Naive B cell (primary cell): ENCODE data around the gene ARAP1. TPM values are rescaled to one million over a fixed set of nuclear protein-coding genes. Genes with fewer than 3 reads are reported as not detected.

Experiments used
- ATAC-seq, 2 donors: fragments of 150-1000 bp; cut with Tn5 transposase; 2 replicates each; pipeline ENCODE4 v1.10.0; 2021; ENCODE audit warnings: low read depth in 2 of 2, mild to moderate bottlenecking in 2 of 2, moderate library complexity in 2 of 2
- DNase-seq: peaks from one replicate; pipeline ENCODE4 v3.0.0; 2022
- H3K27ac Mint-ChIP-seq, 6 donors: one replicate each; pipeline ENCODE4 v1.8.0; 2020 to 2022; ENCODE audit warnings: mild to moderate bottlenecking in 6 of 6, mixed read lengths in 6 of 6, moderate library complexity in 5 of 6, inconsistent platforms in 2 of 6
- H3K27me3 Mint-ChIP-seq, 3 donors: one replicate each; pipeline ENCODE4 v1.8.0; 2021 to 2022; ENCODE audit warnings: mixed read lengths in 3 of 3, mild to moderate bottlenecking in 1 of 3
- H3K36me3 Mint-ChIP-seq, 2 donors: one replicate each; pipeline ENCODE4 v1.8.0; 2020 to 2022; ENCODE audit warnings: mixed read lengths in 2 of 2, inconsistent platforms in 1 of 2, mild to moderate bottlenecking in 1 of 2
- H3K4me1 Mint-ChIP-seq, 3 donors: one replicate each; pipeline ENCODE4 v1.8.0; 2020 to 2022; ENCODE audit warnings: mixed read lengths in 3 of 3, inconsistent platforms in 1 of 3, mild to moderate bottlenecking in 1 of 3, moderate library complexity in 1 of 3
- H3K4me3 Mint-ChIP-seq, 8 donors: one replicate each; pipeline ENCODE4 v1.8.0; 2020 to 2022; ENCODE audit warnings: mild to moderate bottlenecking in 8 of 8, mixed read lengths in 8 of 8, moderate library complexity in 8 of 8, inconsistent platforms in 2 of 8
- H3K9me3 Mint-ChIP-seq, 7 donors: one replicate each; pipeline ENCODE4 v1.8.0; 2020 to 2022; ENCODE audit warnings: mixed read lengths in 7 of 7, mild to moderate bottlenecking in 5 of 7, inconsistent platforms in 2 of 7, moderate library complexity in 1 of 7
- polyA plus RNA-seq, 6 donors: library from polyadenylated mRNA; unstranded; fragments of 300-500 nt; fragmentation: Illumina TruSeq; gene quantifications; one replicate each; pipeline ENCODE4 v1.2.3, GENCODE V29; 2021; ENCODE audit warnings: low read depth in 6 of 6

ARAP1 gene
- polyA plus RNA-seq, 6 donors from 2014 or later: 3.3 to 30.2 (median 14.0) TPM

DNA sequence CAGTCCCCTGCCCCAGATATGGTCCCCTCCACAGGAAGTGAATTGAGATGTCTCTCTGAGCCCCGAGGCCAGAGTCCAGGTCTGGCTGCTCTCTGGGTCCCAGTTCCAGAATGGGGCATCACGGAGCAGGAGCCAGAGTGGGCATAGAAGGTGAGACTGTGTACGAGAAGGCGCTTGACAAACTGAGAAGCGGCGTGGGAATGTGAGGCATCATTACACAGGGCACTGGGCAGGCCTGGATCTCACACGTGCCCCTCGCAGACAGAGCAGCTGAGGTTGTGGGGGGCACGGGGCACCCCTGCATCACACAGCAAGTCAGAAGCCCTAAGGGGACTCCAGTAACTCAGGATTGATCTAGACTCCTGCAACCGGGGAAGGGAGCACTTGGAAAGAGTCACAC lies 32.5 kb upstream of the ARAP1 start:
- peak overlapping the region in 3 of 6 donors; percentile 31 to 72 (median 42) for H3K27ac Mint-ChIP-seq
- H3K36me3 Mint-ChIP-seq: no peaks in the 10 kb centered on the region
- no peaks in the 10 kb centered on the region for H3K27me3 Mint-ChIP-seq
- H3K9me3 Mint-ChIP-seq: no peaks in the 10 kb centered on the region
- no peak overlapping the region for H3K4me3 Mint-ChIP-seq
- H3K4me1 Mint-ChIP-seq: peaks cover 30 to 63% (median 53%) of the 10 kb centered on the region in 3 donors
- no peak for ATAC-seq
- DNase-seq: no peak

DNA sequence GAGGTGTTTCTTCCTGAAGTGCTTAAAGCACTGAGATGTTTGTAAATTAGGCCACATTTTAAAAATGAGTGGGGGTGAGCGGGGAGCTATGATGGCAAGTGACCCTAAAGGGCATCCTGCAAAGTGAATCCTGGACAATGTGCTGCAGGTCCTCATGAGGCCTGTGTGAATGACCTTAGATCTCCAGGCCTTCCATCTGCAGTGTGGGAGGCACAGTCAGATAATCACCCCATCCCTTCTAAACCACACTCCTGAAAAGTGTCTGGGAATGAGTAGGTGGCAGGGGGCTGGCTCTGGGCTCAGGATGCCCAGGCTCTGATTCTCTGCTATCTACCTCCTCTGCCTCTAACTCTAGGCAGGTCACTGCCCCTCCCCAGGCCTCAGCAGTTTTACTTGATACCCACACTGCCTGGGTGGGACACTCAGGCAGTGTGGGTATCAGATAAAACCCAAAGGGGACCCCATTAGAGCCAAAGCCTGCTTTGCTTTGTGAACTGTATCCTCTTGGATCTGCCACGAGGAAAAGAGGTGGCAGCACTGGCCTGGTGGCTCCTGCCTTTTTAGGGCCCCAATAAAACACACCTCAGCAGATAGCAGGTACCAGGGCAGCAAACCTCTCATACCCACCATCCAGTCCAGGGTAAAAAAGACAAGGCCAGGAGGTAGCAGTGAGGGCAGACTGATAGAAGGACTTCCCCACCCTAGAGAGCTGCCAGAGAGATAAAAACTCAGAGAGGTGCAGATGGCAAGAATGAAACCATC lies 31.1 kb upstream of the ARAP1 start:
- Mint-ChIP-seq H3K36me3 (no peaks in the 10 kb centered on the region), H3K27me3 (no peaks in the 10 kb centered on the region), H3K27ac (peak overlapping the region in 2 of 6 donors; percentile 38 to 72), H3K9me3 (no peaks in the 10 kb centered on the region), H3K4me3 (peak overlapping the region; percentile 70 to 90 (median 82)), H3K4me1 (peaks cover 33 to 68% (median 55%) of the 10 kb centered on the region in 3 donors)
- DNase-seq (no peak), ATAC-seq (no peak)

DNA sequence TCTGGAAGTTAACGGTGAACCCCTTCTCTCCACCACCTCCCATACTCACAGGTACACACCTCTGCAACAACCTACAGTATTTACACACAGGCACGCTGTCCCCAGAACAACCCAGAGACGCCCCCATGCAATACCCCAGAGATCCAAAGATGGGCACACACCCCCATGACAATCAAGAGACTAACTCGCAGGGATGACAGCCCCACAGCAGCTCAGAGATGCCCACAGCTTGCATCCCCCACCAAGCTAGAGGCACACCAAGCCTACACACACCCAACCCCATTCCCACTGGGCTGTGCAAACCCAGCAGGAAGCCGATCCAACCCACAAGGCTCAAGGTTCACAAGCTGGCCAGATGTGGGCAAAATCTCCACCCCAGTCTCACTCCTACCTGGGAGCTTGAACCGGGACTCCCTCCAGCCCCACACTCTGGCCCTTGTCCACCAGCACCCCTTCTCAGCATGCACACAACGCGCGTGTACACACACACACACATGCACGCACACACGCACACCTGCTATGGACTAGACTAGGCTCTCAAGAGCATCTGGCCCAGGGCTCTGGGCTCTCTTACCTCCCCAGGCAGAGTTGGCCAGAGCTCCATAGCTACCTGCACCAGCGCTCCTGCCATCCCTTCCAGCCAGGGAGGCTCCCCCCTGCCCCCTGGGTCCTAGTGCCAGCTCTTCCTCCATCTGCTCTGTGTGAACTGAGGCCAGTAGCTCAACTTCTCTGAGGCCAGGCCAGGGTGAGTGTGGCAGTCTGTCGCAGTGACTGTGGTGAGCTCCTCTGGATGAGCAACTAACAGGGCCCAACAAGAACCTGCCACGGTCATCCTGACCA lies 30.1 kb upstream of the ARAP1 start:
- no peaks in the 10 kb centered on the region for H3K36me3 Mint-ChIP-seq
- H3K27me3 Mint-ChIP-seq: no peaks in the 10 kb centered on the region
- peak overlapping the region; percentile 72 to 97 (median 82) for H3K27ac Mint-ChIP-seq

DNA sequence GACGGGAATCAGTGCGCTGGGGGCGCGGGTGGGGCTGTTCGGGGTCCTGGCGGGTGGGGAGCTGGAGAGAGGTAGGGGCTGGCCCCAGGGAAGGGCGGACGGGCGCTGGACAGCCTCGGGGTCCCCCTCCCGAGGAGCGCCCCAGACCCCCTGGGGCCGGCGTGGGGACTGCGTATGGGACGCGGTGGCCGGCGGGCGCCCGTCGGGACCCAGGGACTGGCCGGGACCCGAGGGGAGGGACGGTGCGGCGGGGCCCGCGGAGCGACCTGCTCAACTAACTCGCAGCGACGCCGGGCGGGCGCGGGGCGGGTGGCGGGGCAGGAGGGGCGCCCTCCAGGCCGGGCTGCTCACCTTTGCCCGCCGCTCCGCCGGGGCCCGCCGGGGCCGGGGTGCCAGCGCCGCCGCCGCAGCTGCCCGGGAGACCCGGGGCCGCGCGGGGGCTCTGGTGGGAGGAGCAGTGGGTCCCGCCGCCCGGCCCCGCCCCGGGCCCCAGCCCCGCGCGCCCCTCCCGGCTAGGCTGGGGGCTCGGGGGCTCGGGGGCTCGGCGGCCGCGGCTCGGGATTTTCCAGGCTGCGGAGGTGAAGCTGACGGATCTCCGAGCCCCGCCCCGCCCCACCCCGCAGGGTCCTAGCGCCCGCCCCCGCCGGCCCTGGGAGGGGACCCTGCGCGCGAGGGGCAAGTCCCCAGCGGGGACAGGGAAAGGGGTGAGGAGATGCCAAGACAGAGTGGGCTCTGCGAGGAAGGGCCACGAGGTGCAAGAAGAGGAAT lies 29.3 kb upstream of the ARAP1 start:
- peaks cover 24 to 68% (median 50%) of the 10 kb centered on the region in 3 donors for H3K4me1 Mint-ChIP-seq
- no peaks in the 10 kb centered on the region for H3K36me3 Mint-ChIP-seq
- H3K4me3 Mint-ChIP-seq: peak overlapping the region; percentile 80 to 91 (median 85)
- H3K27me3 Mint-ChIP-seq: no peaks in the 10 kb centered on the region
- ATAC-seq: peak; percentile 82 to 84
- H3K9me3 Mint-ChIP-seq: no peaks in the 10 kb centered on the region
- peak overlapping the region in 5 of 6 donors; percentile 72 to 97 (median 75) for H3K27ac Mint-ChIP-seq
- DNase-seq: peak; percentile 55

More for the DNA sequence above, 30.1 kb upstream of the ARAP1 start:
- ATAC-seq: peak; percentile 31 to 32
- DNase-seq: no peak
- Mint-ChIP-seq H3K4me1 (peaks cover 28 to 68% (median 52%) of the 10 kb centered on the region in 3 donors), H3K4me3 (peak overlapping the region; percentile 70 to 90 (median 85)), H3K9me3 (no peaks in the 10 kb centered on the region)

DNA sequence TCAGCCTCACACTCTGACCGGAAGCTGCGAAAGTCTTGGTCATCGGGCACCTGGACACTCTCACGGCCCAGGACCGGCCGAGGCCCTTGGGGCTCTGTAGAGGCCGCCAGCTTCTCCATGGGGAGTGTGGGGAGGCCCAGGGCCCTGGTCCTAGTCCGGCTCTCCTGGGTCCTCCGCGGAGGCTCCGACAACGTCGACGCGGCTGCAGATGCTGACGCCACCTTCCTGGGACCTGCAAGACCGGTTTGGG lies 28.8 kb upstream of the ARAP1 start:
- Mint-ChIP-seq H3K27me3 (no peaks in the 10 kb centered on the region), H3K27ac (peak overlapping the region in 2 of 6 donors; percentile 31 to 57), H3K4me1 (peaks cover 24 to 73% (median 51%) of the 10 kb centered on the region in 3 donors), H3K36me3 (no peaks in the 10 kb centered on the region), H3K4me3 (peak overlapping the region; percentile 49 to 91 (median 83)), H3K9me3 (no peaks in the 10 kb centered on the region)
- DNase-seq (no peak), ATAC-seq (no peak)

DNA sequence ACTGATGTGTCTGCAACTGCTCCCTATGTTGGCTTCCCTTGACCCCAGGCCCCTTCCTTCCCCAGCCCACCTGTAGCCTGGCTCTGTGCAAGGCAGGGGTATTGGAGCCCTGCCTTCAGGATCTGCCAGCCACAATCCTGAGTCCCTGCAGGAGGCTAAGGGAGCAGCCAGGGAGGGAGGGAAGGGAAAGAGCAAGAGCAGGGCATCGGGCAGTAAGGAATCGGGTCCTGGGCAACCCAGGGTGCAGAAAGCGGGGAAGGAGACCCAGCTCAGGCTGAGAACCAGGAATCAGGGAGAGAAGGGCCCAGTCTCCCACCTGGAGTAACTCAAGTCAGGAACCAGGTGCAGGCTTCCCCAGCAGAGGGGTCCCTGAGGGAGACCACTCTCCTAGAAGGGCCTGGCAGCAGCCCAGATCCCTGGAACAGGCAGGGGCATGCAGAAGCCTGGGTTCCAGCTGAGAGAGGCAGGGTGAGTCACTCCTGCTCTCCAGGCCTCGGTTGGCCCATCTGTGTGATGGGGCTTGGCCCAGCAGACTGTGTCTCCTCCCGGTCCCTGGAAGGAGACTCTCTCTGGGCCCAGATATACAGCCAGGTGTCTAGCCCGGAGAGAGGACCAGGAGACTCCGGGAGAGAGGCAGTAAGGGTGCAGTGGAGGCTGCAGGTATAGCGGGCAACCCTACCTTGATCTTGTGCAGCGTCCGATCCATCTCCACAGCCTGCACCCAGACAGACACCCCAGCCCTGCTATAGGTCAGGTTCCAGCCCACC lies 28.3 kb upstream of the ARAP1 start:
- Mint-ChIP-seq H3K4me3 (peak overlapping the region; percentile 49 to 91 (median 83)), H3K27ac (peak overlapping the region in 2 of 6 donors; percentile 31 to 57), H3K4me1 (peaks cover 24 to 77% (median 51%) of the 10 kb centered on the region in 3 donors), H3K27me3 (no peaks in the 10 kb centered on the region), H3K36me3 (no peaks in the 10 kb centered on the region), H3K9me3 (no peaks in the 10 kb centered on the region)
- DNase-seq (no peak), ATAC-seq (no peak)

DNA sequence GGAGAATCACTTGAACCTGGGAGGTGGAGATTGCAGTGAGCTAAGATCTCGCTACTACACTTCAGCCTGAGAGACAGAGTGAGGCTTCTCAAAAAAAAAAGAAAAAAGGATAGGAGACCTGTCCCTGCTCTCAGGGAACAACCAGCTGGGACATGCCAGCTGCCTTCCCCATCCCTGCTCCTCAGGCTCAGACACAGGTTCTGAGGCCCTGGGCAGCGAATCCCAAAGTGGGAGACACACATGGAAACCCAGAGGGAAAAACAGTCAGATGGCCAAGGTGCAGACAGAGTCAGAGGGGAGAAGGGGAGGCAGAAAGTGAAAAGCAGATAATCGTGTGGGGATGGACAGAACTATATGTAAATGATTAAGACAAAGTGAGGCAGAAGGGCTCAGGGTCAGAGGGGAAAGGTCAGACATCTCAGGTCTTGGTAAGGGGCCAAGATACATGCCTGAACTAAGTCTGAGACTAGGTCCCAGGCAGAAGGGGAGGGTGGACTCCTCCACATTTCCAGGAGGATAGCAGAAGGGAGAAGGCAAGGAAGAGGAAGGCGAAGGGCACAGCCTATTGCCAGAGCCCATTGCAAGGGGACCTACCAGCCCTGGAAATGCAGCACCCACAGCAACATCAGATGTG lies 27.4 kb upstream of the ARAP1 start:
- H3K4me1 Mint-ChIP-seq: peaks cover 28 to 78% (median 59%) of the 10 kb centered on the region in 3 donors
- ATAC-seq (no peak), DNase-seq (no peak)
- peak overlapping the region; percentile 23 to 91 (median 83) for H3K4me3 Mint-ChIP-seq
- H3K27me3 Mint-ChIP-seq: no peaks in the 10 kb centered on the region
- H3K9me3 Mint-ChIP-seq: no peaks in the 10 kb centered on the region
- peak overlapping the region in 5 of 6 donors; percentile 6 to 94 (median 77) for H3K27ac Mint-ChIP-seq
- H3K36me3 Mint-ChIP-seq: no peaks in the 10 kb centered on the region

DNA sequence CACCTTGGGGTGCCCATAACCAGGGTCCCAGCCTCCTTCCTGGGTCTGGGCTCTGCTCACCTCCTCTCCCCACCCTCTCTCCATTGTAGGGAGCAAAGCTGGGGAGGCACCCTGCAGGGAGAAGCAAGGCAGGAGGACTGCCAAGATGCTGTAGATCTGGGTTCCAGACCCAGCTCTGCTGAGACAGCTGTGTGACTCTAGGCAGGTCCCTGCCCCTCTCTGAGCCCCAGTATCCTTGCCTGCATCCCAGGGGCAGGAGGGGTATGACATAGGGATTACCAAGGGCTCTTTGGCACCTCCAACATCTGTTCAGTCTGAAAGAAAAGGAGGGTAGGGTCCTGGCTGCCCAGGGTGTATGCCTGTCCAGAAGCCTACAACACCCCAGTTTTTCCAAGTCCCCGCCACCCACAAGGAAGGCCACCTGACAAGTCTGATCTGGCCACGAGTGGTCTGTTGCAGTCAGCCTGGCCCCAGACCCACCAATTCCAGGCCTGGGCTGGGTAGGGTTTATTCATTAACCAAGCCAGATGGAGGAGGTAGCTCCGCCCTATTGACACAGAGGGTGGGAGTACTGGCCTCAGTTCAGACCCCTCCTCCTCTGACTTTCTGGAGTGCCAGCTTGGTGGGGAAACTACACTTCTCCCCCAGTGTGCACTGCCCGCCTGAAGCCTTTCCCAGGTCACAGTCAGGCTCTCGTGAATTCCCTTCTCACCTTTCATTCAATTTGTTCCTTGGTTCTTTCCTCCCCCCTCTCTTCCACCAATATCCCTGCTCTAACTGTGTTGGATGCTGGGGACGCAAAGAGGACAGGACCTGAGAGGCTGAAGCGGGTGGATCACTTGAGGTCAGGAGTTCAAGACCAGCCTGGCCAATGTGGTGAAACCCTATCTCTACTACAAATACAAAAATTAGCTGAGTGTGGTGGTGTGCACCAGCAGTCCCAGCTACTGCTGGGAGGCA lies 26.6 kb upstream of the ARAP1 start:
- Mint-ChIP-seq H3K36me3 (no peaks in the 10 kb centered on the region), H3K4me3 (peak overlapping the region in 4 of 8 donors; percentile 57 to 91 (median 83)), H3K9me3 (no peaks in the 10 kb centered on the region), H3K4me1 (peaks cover 31 to 79% (median 63%) of the 10 kb centered on the region in 3 donors), H3K27me3 (no peaks in the 10 kb centered on the region), H3K27ac (peak overlapping the region in 1 of 6 donors; percentile 6)
- no peak for DNase-seq
- no peak for ATAC-seq

DNA sequence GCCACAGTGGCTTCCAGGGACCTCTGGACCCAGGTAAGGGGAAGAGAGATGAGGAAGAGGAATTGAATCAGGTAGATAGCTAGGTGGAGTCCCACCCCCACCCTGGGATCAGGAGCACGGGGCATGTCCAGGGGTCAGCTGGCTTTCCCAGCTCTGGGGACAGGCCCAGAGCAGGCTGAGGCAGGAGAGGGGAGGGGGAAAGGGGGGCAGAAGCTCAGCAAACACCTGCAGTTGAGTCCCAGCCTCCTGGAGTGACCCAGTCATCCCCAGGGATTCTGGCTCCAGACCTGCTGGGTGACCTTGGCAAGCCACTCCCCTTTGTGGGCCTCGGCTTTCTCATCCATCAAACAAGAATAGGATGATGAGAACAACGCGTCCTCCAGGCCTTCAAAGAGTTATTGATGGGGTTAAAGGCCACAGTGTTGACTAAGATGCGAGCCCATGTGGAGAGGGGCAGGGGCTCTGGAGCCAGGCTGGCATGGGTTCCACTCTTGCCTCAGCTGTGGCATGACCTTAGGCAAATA lies 25.6 kb upstream of the ARAP1 start:
- Mint-ChIP-seq H3K36me3 (peaks cover 0 to 2% of the 10 kb centered on the region in 2 donors), H3K4me1 (peaks cover 33 to 76% (median 63%) of the 10 kb centered on the region in 3 donors), H3K27ac (no peak overlapping the region), H3K9me3 (no peaks in the 10 kb centered on the region), H3K27me3 (no peaks in the 10 kb centered on the region), H3K4me3 (peak overlapping the region in 1 of 8 donors; percentile 19)
- ATAC-seq: no peak
- DNase-seq: no peak

DNA sequence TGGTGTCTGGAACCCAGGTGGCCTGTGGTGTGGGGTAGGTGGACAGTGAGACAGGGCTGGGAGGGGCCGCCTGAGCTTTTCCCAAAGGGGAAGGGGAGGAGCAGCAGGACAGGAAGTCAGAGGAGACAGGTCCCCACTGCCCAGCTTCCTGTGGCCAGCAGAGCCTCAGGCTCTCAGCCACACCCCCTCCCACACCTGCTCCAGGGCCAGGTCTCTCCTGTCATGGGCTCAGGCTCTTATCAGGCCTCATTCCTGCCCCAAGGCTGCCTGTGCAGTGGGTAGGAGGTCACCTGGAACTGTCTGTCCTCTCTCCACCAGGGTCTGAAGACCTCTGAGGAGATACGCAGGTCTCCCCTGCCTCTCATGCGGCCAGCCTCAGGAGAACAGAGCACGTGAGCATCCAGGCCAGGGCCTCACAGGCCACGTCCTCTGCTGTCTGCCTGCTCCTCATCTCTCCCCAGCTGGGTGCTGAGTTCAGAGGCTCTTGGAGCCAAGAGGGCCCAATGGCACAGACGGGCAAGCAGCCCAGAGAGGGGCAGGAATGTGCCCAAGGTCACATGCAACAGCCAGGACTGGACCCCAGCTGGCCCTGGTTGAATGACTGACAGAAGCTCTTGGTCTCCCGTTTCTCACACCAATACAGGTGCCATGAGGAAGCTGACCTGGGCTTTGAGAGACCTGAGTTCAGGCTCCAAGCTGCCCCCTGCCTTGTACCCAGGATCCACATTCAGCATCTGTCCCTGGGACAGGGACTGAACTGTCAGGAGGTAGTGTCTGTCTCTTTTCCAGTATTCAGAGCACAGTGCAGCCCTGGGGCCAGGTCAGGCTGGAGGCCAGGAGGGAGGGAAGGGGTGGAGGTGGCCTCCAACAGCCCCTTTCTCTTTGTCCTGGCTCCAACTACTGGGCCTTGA lies 24.9 kb upstream of the ARAP1 start:
- Mint-ChIP-seq H3K4me3 (no peak overlapping the region), H3K4me1 (peaks cover 33 to 72% (median 56%) of the 10 kb centered on the region in 3 donors), H3K9me3 (no peaks in the 10 kb centered on the region), H3K27ac (peak overlapping the region in 1 of 6 donors; percentile 4), H3K36me3 (peaks cover 0 to 9% of the 10 kb centered on the region in 2 donors), H3K27me3 (no peaks in the 10 kb centered on the region)
- DNase-seq (no peak), ATAC-seq (no peak)
